GM12878 (cell line): Measurements from ENCODE around the gene MTRF1L. TPM values are rescaled to one million over a fixed set of nuclear protein-coding genes. Genes with fewer than 3 reads are reported as not detected.

Experiments used
- ATAC-seq: fragments of 200-7000 bp; cut with Tn5 transposase; 3 replicates; pipeline ENCODE4 v1.9.1; 2020; ENCODE audit warnings: mild to moderate bottlenecking, moderate library complexity
- BruUV-seq: library from RNA; stranded (reverse); fragments of 400-500 nt; replicated peaks from 2 replicates; lab custom pipeline; 2021; lab: Mats Ljungman, UMichigan
- CTCF ChIA-PET: fragments of 300-600 bp; sonication (Branson Sonifier 250); formaldehyde crosslinking; extraction: SDS; loops from one replicate; lab custom pipeline; 2021; ENCODE audit warnings: inconsistent platforms; lab: Yijun Ruan, JAX
- POLR2A ChIA-PET: fragments of 350-600 bp; formaldehyde crosslinking; extraction: SDS; loops from one replicate; lab custom pipeline; 2021; ENCODE audit warnings: inconsistent platforms; lab: Charles Lee
- RAD21 ChIA-PET: fragments of 300-600 bp; sonication (Branson Sonifier 250); formaldehyde crosslinking; loops from one replicate; lab custom pipeline; 2023; ENCODE audit warnings: antibody characterized with exemption; ENCODE audit not compliant: unreplicated experiment; lab: Charles Lee
- SMC1A ChIA-PET: fragments of 300-600 bp; sonication (Branson Sonifier 250); formaldehyde crosslinking; loops from one replicate; lab custom pipeline; 2023; ENCODE audit not compliant: unreplicated experiment, uncharacterized antibody; lab: Charles Lee
- DNase-seq: peaks from one replicate; pipeline ENCODE4 v3.0.0-alpha.2; 2011; ENCODE audit warnings: low read depth, low spot score
- FAIRE-seq: peaks from 3 replicates; lab custom pipeline; 2011; peaks lifted over from hg19 to GRCh38; lab: Jason Lieb, UNC
- H2AFZ ChIP-seq: 2 replicates; pipeline ENCODE4 v1.6.0; 2011; ENCODE audit warnings: low read depth, low read length, control low read depth; ENCODE audit not compliant: control insufficient read depth
- H3K27ac ChIP-seq: 2 replicates; pipeline ENCODE4 v1.5.1; 2011; ENCODE audit warnings: control low read depth; ENCODE audit not compliant: control insufficient read depth, insufficient read depth
- H3K27me3 ChIP-seq, 2 experiments: replicated peaks in 1 of 2; 2 replicates each; pipeline versions ENCODE4 v1.6.0 to v1.6.1; 2011; ENCODE audit warnings: low read length in 1 of 2; ENCODE audit not compliant: control insufficient read depth in 2 of 2, insufficient read depth in 2 of 2
- H3K36me3 ChIP-seq, 2 experiments: 2 replicates each; pipeline ENCODE4 v1.5.1; 2011; ENCODE audit warnings: low read length in 1 of 2; ENCODE audit not compliant: control insufficient read depth in 2 of 2, insufficient read depth in 2 of 2
- H3K4me1 ChIP-seq: 2 replicates; pipeline ENCODE4 v1.6.1; 2011; ENCODE audit warnings: mild to moderate bottlenecking, low read length, moderate library complexity, mixed read lengths; ENCODE audit not compliant: control insufficient read depth, insufficient read depth
- H3K4me2 ChIP-seq: 2 replicates; pipeline ENCODE4 v1.6.0; 2011; ENCODE audit warnings: control low read depth; ENCODE audit not compliant: control insufficient read depth, insufficient read depth
- H3K4me3 ChIP-seq: fragments of 200-600 bp; sonication (generic); 2 replicates; pipeline ENCODE4 v1.5.1; 2016
- H3K79me2 ChIP-seq: 2 replicates; pipeline ENCODE4 v1.6.0; 2011; ENCODE audit warnings: low read length; ENCODE audit not compliant: control insufficient read depth, insufficient read depth
- H3K9ac ChIP-seq: 2 replicates; pipeline ENCODE4 v1.8.0; 2011; ENCODE audit warnings: low read length, control low read depth, mixed read lengths; ENCODE audit not compliant: control insufficient read depth, insufficient read depth
- H3K9me3 ChIP-seq: replicated peaks from 3 replicates; pipeline ENCODE4 v1.5.1; 2011; ENCODE audit warnings: mild to moderate bottlenecking, low read length; ENCODE audit not compliant: control insufficient read depth, insufficient read depth
- H4K20me1 ChIP-seq: 2 replicates; pipeline ENCODE4 v1.6.0; 2011; ENCODE audit not compliant: control insufficient read depth, insufficient read depth
- CHD2 ChIP-seq: IDR thresholded peaks from 2 replicates; pipeline ENCODE4 v1.6.1; 2011; ENCODE audit warnings: low read depth, low read length, improper control_type of control experiment, borderline replicate concordance
- E4F1 ChIP-seq: fragments of 450-650 bp; IDR thresholded peaks from 2 replicates; pipeline ENCODE4 v1.6.1; 2018; ENCODE audit warnings: borderline replicate concordance, mild to moderate bottlenecking; ENCODE audit not compliant: partially characterized antibody
- EED ChIP-seq: sonication (generic); IDR thresholded peaks from 2 replicates; pipeline ENCODE4 v1.6.1; 2016; ENCODE audit warnings: antibody characterized with exemption, low read depth
- GATAD2B ChIP-seq: fragments of 450-650 bp; conservative IDR thresholded peaks from 2 replicates; pipeline ENCODE4 v1.6.1; 2017; ENCODE audit warnings: low read depth, mild to moderate bottlenecking, moderate library complexity
- KLF5 ChIP-seq: fragments of 450-650 bp; IDR thresholded peaks from 2 replicates; pipeline ENCODE4 v1.6.1; 2014; ENCODE audit warnings: mild to moderate bottlenecking; ENCODE audit not compliant: partially characterized antibody
- MAX ChIP-seq: IDR thresholded peaks from 2 replicates; pipeline ENCODE4 v1.6.1; 2012; ENCODE audit warnings: low read depth, low read length, improper control_type of control experiment
- MEF2B ChIP-seq: fragments of 450-650 bp; IDR thresholded peaks from 2 replicates; pipeline ENCODE4 v1.6.1; 2018; ENCODE audit warnings: mild to moderate bottlenecking, moderate library complexity; ENCODE audit not compliant: partially characterized antibody, poor library complexity, severe bottlenecking
- NR2F1 ChIP-seq: fragments of 450-650 bp; conservative IDR thresholded peaks from 2 replicates; pipeline ENCODE4 v1.6.1; 2017; ENCODE audit warnings: mild to moderate bottlenecking
- SMAD1 ChIP-seq: fragments of 450-650 bp; IDR thresholded peaks from 2 replicates; pipeline ENCODE4 v1.6.1; 2018; ENCODE audit warnings: mild to moderate bottlenecking, low read depth; ENCODE audit not compliant: partially characterized antibody
- SUZ12 ChIP-seq: fragments of 200-600 bp; sonication (generic); IDR thresholded peaks from one replicate; pipeline ENCODE4 v1.6.1; 2018; ENCODE audit warnings: antibody characterized with exemption, mild to moderate bottlenecking; ENCODE audit not compliant: unreplicated experiment
- TCF7 ChIP-seq: IDR thresholded peaks from 2 replicates; pipeline ENCODE4 v1.6.1; 2014; ENCODE audit warnings: antibody characterized with exemption, borderline replicate concordance
- ZBTB11 ChIP-seq: fragments of 450-650 bp; formaldehyde crosslinking; IDR thresholded peaks from 2 replicates; pipeline ENCODE4 v1.5.0; 2022; ENCODE audit warnings: mild to moderate bottlenecking, missing genetic modification characterization
- ZNF687 ChIP-seq: fragments of 450-650 bp; IDR thresholded peaks from 2 replicates; pipeline ENCODE4 v1.6.1; 2017; ENCODE audit warnings: mild to moderate bottlenecking, moderate library complexity
- WGBS: methylation state at CpG from one replicate; pipeline ENCODE4 v1.1.6; 2016; ENCODE audit warnings: low lambda C conversion rate; ENCODE audit not compliant: insufficient replicate concordance, insufficient coverage; ENCODE audit errors: missing lambda C conversion rate; 5-methylcytosine and 5-hydroxymethylcytosine counted together
- in situ Hi-C: fragments of 300-500 bp; cut with MboI; formaldehyde crosslinking; loops from 9 replicates; pipeline ENCODE4 v1.14.3; 2018; ENCODE audit warnings: mixed read lengths
- intact Hi-C: fragments of 100-400 bp; cut with micrococcal nuclease; formaldehyde crosslinking; loops from one replicate; pipeline ENCODE4 v1.14.2; 2022; ENCODE audit not compliant: unreplicated experiment
- polyA plus RNA-seq, 11 experiments: library from polyadenylated mRNA; depleted of rRNA in 4 of 11; unstranded in 6 of 11; stranded (reverse) in 5 of 11; fragments of >200 nt; fragmentation: Nextera tagmentation in 4 of 11; fragmentation: Illumina TruSeq in 1 of 11; extraction: Ambion mirVana in 4 of 11; extraction: Trizol in 1 of 11; gene quantifications; 1 replicate in 1 of 11; 2 replicates in 10 of 11; pipeline versions ENCODE4 v1.2.1 to v1.2.3, GENCODE V29; 2011 to 2016; ENCODE audit warnings: inconsistent platforms in 2 of 11, missing spikeins in 2 of 11, low read depth in 1 of 11
- total RNA-seq, 4 experiments: library from RNA; depleted of rRNA in 3 of 4; stranded (reverse); fragments of >200 nt in 3 of 4; fragmentation: Illumina TruSeq in 1 of 4; extraction: Trizol in 1 of 4; gene quantifications; 2 replicates each; pipeline versions ENCODE4 v1.2.1 to v1.2.3, GENCODE V29; 2013 to 2021

Gene MTRF1L
- total and polyA plus RNA-seq, 10 of the 15 experiments (the other 5 are each of a cell fraction or from before 2014, with no cell fraction given) = 5.1 to 21.6 (median 16.1) TPM

- Histone ChIP-seq H3K36me3 (no peaks in the 10 kb centered on the region), H3K79me2 (no peaks in the 10 kb centered on the region), H3K9me3 (no peaks in the 10 kb centered on the region), H3K27ac (no peak overlapping the region), H3K27me3 (no peaks in the 10 kb centered on the region), H3K4me3 (no peak overlapping the region), H3K4me1 (no peaks in the 10 kb centered on the region), H3K4me2 (no peak overlapping the region), H4K20me1 (no peaks in the 10 kb centered on the region), H2AFZ (no peak overlapping the region), H3K9ac (no peak overlapping the region)
- DNase-seq (no peak), ATAC-seq (no peak), FAIRE-seq (no peak)
- intact Hi-C loops = no loop called here
- ChIA-PET CTCF (interaction anchor here (1.0 kb wide), 1 partner anchor 78 kb away, joined by 5 read pairs; no protein-coding TSS in a partner anchor), POLR2A (no interaction called here), RAD21 (no interaction called here), SMC1A (interaction anchor here (0.9 kb wide), 1 partner anchor 202 kb away, joined by 3 read pairs; no protein-coding TSS in a partner anchor)
- WGBS = 68% methylated on average over 2 of the region's 2 CpGs
- no TSS peak for BruUV-seq
- in situ Hi-C loops = no loop called here
- TF ChIP-seq CHD2 = no peak
- no peak for TF ChIP-seq KLF5
- TF ChIP-seq ZBTB11 (CRISPR knock-in tag) = no peak
- TF ChIP-seq EED = no peak
- TF ChIP-seq TCF7 = no peak
- TF ChIP-seq MEF2B = no peak
- TF ChIP-seq GATAD2B = no peak
- TF ChIP-seq NR2F1 = no peak
- TF ChIP-seq MAX = no peak
- TF ChIP-seq E4F1 = no peak
- no peak for TF ChIP-seq ZNF687
- TF ChIP-seq SUZ12 = no peak
- TF ChIP-seq SMAD1 = no peak
These were observed 59.1 kb downstream of the MTRF1L start for GRCh38 chr6:152943260-152943897.
